Adipocyte (in vitro differentiated cells): ENCODE results near the gene MRTFB.

Experiments
- DNase-seq: peaks from one replicate; pipeline ENCODE4 v3.0.0-alpha.2; 2015; ENCODE audit warnings: low read depth
- H3K27me3 ChIP-seq: replicated peaks from 2 replicates; pipeline ENCODE4 v1.7.0; 2013; ENCODE audit warnings: mild to moderate bottlenecking, low read length, moderate library complexity; ENCODE audit not compliant: control insufficient read depth, insufficient read depth
- H3K36me3 ChIP-seq: 2 replicates; pipeline ENCODE4 v1.7.0; 2013; ENCODE audit warnings: low read length, mild to moderate bottlenecking, moderate library complexity; ENCODE audit not compliant: control insufficient read depth, insufficient read depth, severe bottlenecking
- H3K4me1 ChIP-seq: 2 replicates; pipeline ENCODE4 v1.7.0; 2013; ENCODE audit warnings: mild to moderate bottlenecking, low read length, moderate library complexity; ENCODE audit not compliant: control insufficient read depth, insufficient read depth
- H3K4me3 ChIP-seq: 2 replicates; pipeline ENCODE4 v1.7.0; 2013; ENCODE audit warnings: mild to moderate bottlenecking, low read length, moderate library complexity
- H3K9ac ChIP-seq: 2 replicates; pipeline ENCODE4 v1.7.0; 2013; ENCODE audit warnings: mild to moderate bottlenecking, low read length, moderate library complexity
- H3K9me3 ChIP-seq: 2 replicates; pipeline ENCODE4 v1.7.0; 2013; ENCODE audit warnings: mild to moderate bottlenecking, low read length, moderate library complexity; ENCODE audit not compliant: control insufficient read depth

Gene MRTFB

DNA sequence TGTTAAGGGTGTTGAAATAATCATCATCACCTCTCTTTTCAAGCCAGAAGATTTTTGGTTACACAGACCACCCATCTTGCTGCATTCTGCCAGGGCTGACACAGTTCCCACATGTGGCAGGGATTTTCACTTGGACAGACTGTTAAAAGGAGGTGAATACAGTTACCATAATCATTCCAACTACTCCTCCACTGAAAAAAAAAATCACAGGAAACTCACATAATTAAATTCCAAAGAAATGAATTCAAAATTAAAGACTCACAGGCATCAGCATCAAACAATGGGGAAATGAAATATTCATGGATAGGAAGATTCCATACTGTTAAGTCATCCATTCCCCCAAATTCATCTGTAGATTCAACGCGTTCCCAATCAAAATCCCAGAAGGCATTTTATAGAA is 209.4 kb downstream of the MRTFB start:
- Histone ChIP-seq H3K4me1 (peaks cover 3% of the 10 kb centered on the region), H3K27me3 (no peaks in the 10 kb centered on the region), H3K9ac (no peak overlapping the region), H3K36me3 (no peaks in the 10 kb centered on the region), H3K4me3 (no peak overlapping the region), H3K9me3 (no peaks in the 10 kb centered on the region)
- DNase-seq = no peak

DNA sequence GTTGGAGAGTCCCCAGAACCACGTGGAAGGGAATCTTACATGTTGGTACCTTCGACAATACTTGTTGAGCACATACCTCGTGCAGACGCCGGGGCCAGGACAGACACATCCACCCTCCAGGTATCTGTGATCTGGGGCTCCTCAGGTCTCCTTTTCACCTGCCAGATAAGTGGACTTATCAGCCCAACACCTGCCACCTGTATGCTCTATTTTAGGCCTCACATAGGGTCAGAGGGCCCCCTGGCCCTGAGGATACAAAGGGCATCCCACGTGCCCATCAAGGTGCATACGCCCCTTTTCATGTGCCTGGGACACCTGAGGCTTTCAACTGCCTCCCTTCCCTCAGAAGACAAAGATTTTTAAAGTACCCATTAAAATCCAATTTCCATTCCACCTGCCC is 212.7 kb downstream of the MRTFB start:
- DNase-seq = no peak
- Histone ChIP-seq H3K9me3 (peaks cover 2% of the 10 kb centered on the region), H3K36me3 (no peaks in the 10 kb centered on the region)

DNA sequence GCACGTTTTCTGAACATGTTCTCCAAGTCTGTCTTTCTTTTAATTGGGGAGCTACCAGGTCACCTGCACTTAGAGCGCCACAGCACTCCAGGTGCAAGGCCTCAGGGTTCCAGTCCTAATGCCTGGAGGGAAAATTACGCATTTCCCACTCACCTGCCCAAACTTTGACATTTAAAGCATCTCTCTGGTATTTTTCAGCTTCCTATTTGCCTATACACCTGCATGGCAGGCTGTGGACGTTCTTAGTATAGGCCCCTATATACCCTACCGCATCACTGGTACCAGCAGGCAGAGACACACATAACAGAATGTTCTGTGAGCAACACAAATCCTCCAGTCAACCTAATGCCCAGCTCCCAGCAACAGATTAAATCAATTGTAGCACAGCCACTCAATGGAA is 213.3 kb downstream of the MRTFB start:
- DNase-seq = no peak
- Histone ChIP-seq H3K36me3 (no peaks in the 10 kb centered on the region), H3K27me3 (no peaks in the 10 kb centered on the region), H3K4me3 (peak overlapping the region; percentile 97), H3K4me1 (peaks cover 3% of the 10 kb centered on the region), H3K9ac (no peak overlapping the region), H3K9me3 (peaks cover 8% of the 10 kb centered on the region)

More for the DNA sequence above, 212.7 kb downstream of the MRTFB start:
- Histone ChIP-seq H3K27me3 (no peaks in the 10 kb centered on the region), H3K4me3 (no peak overlapping the region), H3K9ac (no peak overlapping the region), H3K4me1 (peaks cover 3% of the 10 kb centered on the region)

DNA sequence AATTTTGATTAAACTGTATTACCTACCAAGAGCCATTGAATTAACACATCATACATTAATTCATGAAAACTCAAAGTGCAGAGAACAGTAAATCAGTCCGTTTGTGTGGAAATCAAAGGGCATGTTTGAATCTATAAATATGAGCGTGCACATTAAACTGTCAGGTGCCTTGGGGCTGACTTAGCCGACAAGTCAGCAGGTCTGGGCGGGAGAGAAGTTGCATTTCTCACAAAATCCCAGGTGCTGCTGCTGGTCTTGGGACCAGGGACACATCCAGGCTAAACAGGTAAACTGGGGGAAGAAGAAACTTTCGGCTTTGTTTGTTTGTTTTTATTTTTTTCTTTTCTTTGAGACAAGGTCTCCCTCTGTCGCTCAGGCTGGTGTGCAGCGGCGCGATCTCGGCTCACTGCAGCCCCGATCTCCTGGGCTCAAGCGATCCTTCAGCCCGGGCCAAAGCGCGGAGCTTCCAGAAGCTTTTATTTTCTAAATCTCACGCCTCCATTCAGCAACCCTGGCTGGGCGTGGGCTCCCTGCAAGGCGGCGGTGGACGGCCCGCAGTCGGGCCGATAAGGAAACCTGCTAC is 213.9 kb downstream of the MRTFB start:
- Histone ChIP-seq H3K4me3 (peak overlapping the region; percentile 97), H3K9me3 (peaks cover 14% of the 10 kb centered on the region), H3K9ac (peak overlapping the region; percentile 92), H3K4me1 (peaks cover 3% of the 10 kb centered on the region), H3K36me3 (no peaks in the 10 kb centered on the region), H3K27me3 (no peaks in the 10 kb centered on the region)
- DNase-seq = no peak

DNA sequence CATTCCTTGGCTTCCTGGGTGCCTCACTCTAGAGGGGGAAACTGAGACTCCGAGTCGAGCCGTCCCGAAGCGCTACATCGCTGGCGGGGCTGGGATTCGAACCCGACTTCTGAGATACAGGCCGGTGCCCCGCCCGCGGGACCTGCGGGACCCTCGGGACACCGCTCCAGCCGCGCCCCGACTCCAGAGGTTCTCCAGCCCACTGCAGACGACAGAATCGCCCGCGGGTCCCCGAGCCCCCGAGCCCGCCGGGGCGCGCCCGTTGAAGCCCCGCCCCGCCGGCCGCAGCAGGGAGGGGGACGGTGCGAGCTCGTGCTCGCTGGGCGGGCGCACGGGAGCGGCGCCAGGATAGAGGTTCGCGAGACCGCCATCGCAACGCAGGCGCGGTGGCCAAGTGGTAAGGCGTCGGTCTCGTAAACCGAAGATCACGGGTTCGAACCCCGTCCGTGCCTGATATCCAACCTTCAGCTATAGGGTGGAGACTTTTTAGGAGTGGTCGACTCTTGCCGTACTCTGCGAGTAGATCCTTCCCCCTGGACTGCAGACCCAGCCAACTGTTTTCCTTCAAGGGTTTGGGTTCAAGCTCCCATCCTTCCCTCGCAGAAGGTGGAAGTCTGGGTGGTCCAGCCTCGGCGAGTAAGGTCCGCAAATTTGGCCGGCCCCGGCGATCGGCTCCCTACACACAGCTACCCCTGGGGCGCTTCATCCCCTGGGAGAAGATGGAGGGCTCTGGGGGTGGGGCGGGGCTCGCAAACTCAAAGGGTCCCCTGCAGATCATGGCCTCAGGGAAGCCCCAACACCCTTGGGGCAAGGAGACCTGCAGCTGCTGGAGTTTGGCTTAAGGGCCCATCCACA is 214.6 kb downstream of the MRTFB start:
- Histone ChIP-seq H3K4me3 (peak overlapping the region; percentile 97), H3K9ac (peak overlapping the region; percentile 92), H3K36me3 (no peaks in the 10 kb centered on the region)

DNA sequence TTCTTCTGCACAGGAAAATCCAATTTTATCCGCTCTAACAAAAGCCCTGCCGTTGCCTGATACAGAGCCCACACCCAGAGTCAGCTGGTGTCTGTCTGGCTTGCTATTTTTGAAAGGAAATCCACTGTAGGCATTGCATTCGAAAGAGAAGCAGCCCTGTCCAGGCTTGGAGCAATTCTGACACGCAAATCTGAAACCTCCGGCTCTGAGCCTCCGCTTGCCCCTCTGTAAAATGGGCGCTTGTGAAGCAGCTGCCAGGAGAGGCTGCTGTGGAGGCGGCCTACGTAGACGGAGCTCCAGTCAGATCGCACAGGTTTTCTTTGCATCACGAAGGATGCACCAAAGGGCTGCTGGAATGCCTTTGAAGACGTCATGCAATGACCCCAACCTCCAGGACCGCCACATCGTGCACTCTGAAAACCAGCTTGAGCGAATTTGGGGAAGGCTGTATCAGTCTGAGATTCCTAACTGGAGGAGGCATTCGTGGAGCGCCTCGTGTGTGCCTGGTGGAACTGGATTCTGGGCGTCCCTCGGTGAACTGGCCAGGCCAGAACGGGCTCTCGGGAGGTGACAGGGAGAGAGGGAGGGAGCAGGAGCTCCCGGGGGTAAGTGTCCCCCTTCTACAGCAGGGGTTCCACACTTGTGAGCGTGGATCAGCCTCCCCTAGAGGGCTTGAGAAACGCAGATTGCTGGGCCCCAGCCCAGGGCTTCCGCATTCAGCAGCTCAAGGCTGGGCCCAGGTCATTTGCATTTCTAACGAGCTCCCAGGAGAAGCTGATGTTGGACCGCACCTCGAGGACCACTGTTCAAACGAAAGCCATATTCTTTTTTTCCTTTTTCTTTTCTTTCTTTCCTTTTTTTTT is 215.5 kb downstream of the MRTFB start:
- H3K36me3 ChIP-seq = no peaks in the 10 kb centered on the region
- H3K9ac ChIP-seq = peak overlapping the region; percentile 41
- DNase-seq = no peak
- H3K4me3 ChIP-seq = peak overlapping the region; percentile 97
- H3K9me3 ChIP-seq = peaks cover 14% of the 10 kb centered on the region
- no peaks in the 10 kb centered on the region for H3K27me3 ChIP-seq
- H3K4me1 ChIP-seq = peaks cover 3% of the 10 kb centered on the region

More for the DNA sequence above, 214.6 kb downstream of the MRTFB start:
- Histone ChIP-seq H3K27me3 (no peaks in the 10 kb centered on the region), H3K4me1 (peaks cover 3% of the 10 kb centered on the region), H3K9me3 (peaks cover 14% of the 10 kb centered on the region)
- peak; percentile 96 for DNase-seq

DNA sequence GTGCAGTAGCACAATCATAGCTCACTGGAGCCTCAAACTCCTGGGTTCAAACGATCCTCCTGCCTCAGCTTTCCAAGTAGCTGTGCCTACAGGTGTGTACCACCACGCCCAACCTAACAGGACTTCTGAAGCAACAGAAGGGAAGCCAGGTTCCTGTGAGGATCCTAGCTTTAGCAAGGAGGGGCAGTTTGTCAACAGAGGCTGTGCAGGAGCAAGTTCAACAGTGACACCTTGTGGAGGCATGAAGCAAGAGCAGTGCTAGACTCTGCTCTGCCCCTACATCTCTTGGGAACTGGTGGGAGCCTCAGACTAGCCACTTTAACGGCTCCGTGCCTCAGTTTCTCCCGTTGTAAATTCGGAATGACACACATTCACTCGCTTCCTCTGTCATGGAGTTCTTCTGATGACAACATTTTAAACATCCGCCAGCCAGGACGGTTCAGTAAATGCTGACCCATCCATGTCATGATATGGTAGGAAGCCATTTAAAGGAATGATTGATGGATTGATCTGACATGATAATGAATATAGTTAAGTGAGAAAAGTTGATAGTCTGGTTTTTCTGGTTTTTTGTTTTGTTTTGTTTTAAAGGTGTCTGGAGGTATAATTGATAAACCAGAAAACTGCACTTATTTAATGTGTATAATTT is 218.7 kb downstream of the MRTFB start:
- Histone ChIP-seq H3K4me3 (no peak overlapping the region), H3K36me3 (no peaks in the 10 kb centered on the region), H3K4me1 (peaks cover 2% of the 10 kb centered on the region), H3K27me3 (no peaks in the 10 kb centered on the region), H3K9me3 (peaks cover 14% of the 10 kb centered on the region), H3K9ac (no peak overlapping the region)
- DNase-seq = no peak

DNA sequence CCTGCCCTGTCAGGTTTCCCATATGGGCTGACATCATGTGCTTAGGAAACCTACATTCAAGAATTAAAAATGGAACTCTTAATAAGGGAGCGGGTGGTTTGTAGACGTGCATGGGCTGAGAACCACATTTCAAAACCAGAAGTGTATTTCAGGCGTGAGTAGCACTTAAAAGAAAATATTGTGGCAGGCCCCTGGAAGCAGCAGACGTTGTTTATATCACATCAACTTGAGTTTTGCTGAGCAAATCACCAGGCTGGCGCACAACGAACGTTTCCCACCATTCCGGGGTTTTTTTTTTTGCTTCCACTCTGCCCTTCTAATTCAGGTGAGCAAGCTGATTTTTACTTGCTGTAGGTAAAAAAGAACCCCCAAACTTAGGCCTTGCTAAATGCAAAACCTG is 220.2 kb downstream of the MRTFB start:
- no peaks in the 10 kb centered on the region for H3K4me1 ChIP-seq
- H3K4me3 ChIP-seq = no peak overlapping the region
- peaks cover 14% of the 10 kb centered on the region for H3K9me3 ChIP-seq
- no peaks in the 10 kb centered on the region for H3K27me3 ChIP-seq
- no peak for DNase-seq
- no peaks in the 10 kb centered on the region for H3K36me3 ChIP-seq
- H3K9ac ChIP-seq = no peak overlapping the region

DNA sequence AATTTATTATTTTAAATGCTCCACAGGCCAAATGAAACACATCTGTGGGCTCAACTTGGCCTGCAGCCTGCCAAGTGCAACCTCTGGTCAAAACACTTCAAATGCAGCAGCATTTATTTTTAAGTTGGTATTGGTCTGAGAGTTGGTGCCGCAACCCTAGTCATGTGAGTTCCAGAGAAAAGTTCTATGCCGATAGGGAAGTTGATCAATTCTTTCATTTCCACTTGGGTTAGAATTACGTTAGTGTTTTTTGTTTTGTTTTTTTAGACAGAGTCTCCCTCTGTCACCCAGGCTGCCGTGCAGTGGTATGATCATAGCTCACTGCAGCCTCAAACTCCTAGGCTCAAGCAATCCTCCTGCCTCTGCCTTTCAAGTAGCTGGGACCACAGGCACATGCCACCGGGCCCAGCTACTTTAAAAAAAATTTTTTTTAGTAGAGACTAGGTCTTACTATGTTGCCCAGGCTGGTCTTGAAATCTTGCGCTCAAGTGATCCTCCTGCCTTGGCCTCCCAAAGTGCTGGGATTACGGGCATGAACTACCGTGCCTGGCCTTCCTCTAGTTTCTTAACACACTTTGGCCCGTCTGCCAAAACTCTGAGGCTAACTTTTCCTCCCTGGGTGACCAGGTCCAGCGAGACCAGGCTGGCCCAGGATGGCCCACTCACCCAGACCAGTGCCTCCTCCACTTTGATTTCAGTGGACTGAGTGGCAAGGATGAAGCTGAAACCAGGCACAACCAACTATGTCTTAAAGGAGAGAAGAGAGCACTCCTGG is 221.1 kb downstream of the MRTFB start:
- no peaks in the 10 kb centered on the region for H3K4me1 ChIP-seq
- H3K9ac ChIP-seq = no peak overlapping the region
- DNase-seq = no peak
- H3K9me3 ChIP-seq = peaks cover 14% of the 10 kb centered on the region
- no peaks in the 10 kb centered on the region for H3K36me3 ChIP-seq
- H3K27me3 ChIP-seq = no peaks in the 10 kb centered on the region
- H3K4me3 ChIP-seq = no peak overlapping the region

DNA sequence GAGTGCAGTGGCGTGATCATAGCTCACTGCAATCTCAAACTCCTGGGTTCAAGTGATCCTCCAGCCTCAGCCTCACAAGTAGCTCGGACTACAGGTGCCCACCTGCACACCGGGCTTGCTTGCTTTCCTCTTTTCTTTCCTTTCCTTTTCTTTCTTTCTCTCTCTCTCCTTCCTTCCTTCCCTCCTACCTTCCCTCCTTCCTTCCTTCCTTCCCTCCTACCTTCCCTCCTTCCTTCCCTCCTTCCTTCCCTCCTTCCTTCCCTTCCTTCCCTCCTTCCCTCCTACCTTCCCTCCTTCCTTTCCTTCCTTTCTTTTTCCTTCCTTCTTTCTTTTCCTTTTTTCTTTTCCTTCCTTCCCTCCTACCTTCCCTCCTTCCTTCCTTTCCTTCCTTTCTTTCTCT is 225.5 kb downstream of the MRTFB start:
- H3K36me3 ChIP-seq = no peaks in the 10 kb centered on the region
- no peak for DNase-seq

More for the DNA sequence above, 225.5 kb downstream of the MRTFB start:
- Histone ChIP-seq H3K9ac (no peak overlapping the region), H3K4me3 (no peak overlapping the region), H3K4me1 (no peaks in the 10 kb centered on the region), H3K27me3 (no peaks in the 10 kb centered on the region), H3K9me3 (no peaks in the 10 kb centered on the region)
